ENCODE measurements around the gene SUSD3. TPM values are rescaled to one million over a fixed set of nuclear protein-coding genes. Genes with fewer than 3 reads are reported as not detected.

SUSD3 gene
- total and polyA plus RNA-seq, 9 donors, result 1.7 to 3.9 (median 2.6) TPM

GRCh38 chr9:93020151-93020550 lies 38.4 kb upstream of the SUSD3 start:
- Histone ChIP-seq H3K9me3 (replicated peaks; ENCODE audit: control insufficient read depth, low read depth, low read length) (no peaks in the 10 kb centered on the region), H3K27ac (ENCODE audit: low read length) (no peak overlapping the region), H3K36me3 (ENCODE audit: control insufficient read depth, insufficient read depth, low read length) (peaks cover 13% of the 10 kb centered on the region), H3K27me3 (ENCODE audit: control insufficient read depth, insufficient read depth, low read length) (no peaks in the 10 kb centered on the region), H3K4me3 (ENCODE audit: low read length) (no peak overlapping the region), H3K4me1 (ENCODE audit: control insufficient read depth, insufficient read depth, low read length) (peaks cover 9% of the 10 kb centered on the region)
- no peak for DNase-seq
- 95% methylated on average over 9 of the region's 11 CpGs for WGBS (ENCODE audit: insufficient coverage)

- no peak for DNase-seq
- Histone ChIP-seq H3K4me1 (ENCODE audit: control insufficient read depth, insufficient read depth, low read length) (peaks cover 9% of the 10 kb centered on the region), H3K27me3 (ENCODE audit: control insufficient read depth, insufficient read depth, low read length) (no peaks in the 10 kb centered on the region), H3K9me3 (replicated peaks; ENCODE audit: control insufficient read depth, low read depth, low read length) (no peaks in the 10 kb centered on the region), H3K36me3 (ENCODE audit: control insufficient read depth, insufficient read depth, low read length) (peaks cover 13% of the 10 kb centered on the region), H3K27ac (ENCODE audit: low read length) (no peak overlapping the region), H3K4me3 (ENCODE audit: low read length) (no peak overlapping the region)
- 56% methylated on average over 11 of the region's 27 CpGs for WGBS (ENCODE audit: insufficient coverage)
Measured at GRCh38 chr9:93020771-93021670, 37.5 kb upstream of the SUSD3 start.

- H3K4me3 ChIP-seq (ENCODE audit: low read length), result no peak overlapping the region
- H3K27ac ChIP-seq (ENCODE audit: low read length), result no peak overlapping the region
- WGBS (ENCODE audit: insufficient coverage), result 80% methylated on average over 9 of the region's 9 CpGs
- no peaks in the 10 kb centered on the region for H3K27me3 ChIP-seq (ENCODE audit: control insufficient read depth, insufficient read depth, low read length)
- no peak for DNase-seq
- peaks cover 9% of the 10 kb centered on the region for H3K4me1 ChIP-seq (ENCODE audit: control insufficient read depth, insufficient read depth, low read length)
- H3K9me3 ChIP-seq (replicated peaks; ENCODE audit: control insufficient read depth, low read depth, low read length), result no peaks in the 10 kb centered on the region
- H3K36me3 ChIP-seq (ENCODE audit: control insufficient read depth, insufficient read depth, low read length), result peaks cover 13% of the 10 kb centered on the region
Measured at GRCh38 chr9:93022066-93022465, 36.4 kb upstream of the SUSD3 start.

- H3K36me3 ChIP-seq (ENCODE audit: control insufficient read depth, insufficient read depth, low read length), result peaks cover 10% of the 10 kb centered on the region
- no peaks in the 10 kb centered on the region for H3K9me3 ChIP-seq (replicated peaks; ENCODE audit: control insufficient read depth, low read depth, low read length)
- no peaks in the 10 kb centered on the region for H3K27me3 ChIP-seq (ENCODE audit: control insufficient read depth, insufficient read depth, low read length)
- no peak overlapping the region for H3K27ac ChIP-seq (ENCODE audit: low read length)
- DNase-seq, result no peak
- peaks cover 9% of the 10 kb centered on the region for H3K4me1 ChIP-seq (ENCODE audit: control insufficient read depth, insufficient read depth, low read length)
- WGBS (ENCODE audit: insufficient coverage), result 76% methylated on average over 21 of the region's 23 CpGs
- H3K4me3 ChIP-seq (ENCODE audit: low read length), result no peak overlapping the region
Measured at GRCh38 chr9:93022721-93023520, 35.6 kb upstream of the SUSD3 start.

GRCh38 chr9:93023521-93023815 lies 35.0 kb upstream of the SUSD3 start:
- Histone ChIP-seq H3K36me3 (ENCODE audit: control insufficient read depth, insufficient read depth, low read length) (peaks cover 10% of the 10 kb centered on the region), H3K27me3 (ENCODE audit: control insufficient read depth, insufficient read depth, low read length) (no peaks in the 10 kb centered on the region), H3K4me1 (ENCODE audit: control insufficient read depth, insufficient read depth, low read length) (peaks cover 9% of the 10 kb centered on the region), H3K4me3 (ENCODE audit: low read length) (no peak overlapping the region), H3K9me3 (replicated peaks; ENCODE audit: control insufficient read depth, low read depth, low read length) (no peaks in the 10 kb centered on the region), H3K27ac (ENCODE audit: low read length) (no peak overlapping the region)
- DNase-seq, result no peak
- 87% methylated on average over 4 of the region's 4 CpGs for WGBS (ENCODE audit: insufficient coverage)

GRCh38 chr9:93024646-93024910 lies 33.9 kb upstream of the SUSD3 start:
- Histone ChIP-seq H3K4me1 (ENCODE audit: control insufficient read depth, insufficient read depth, low read length) (peaks cover 9% of the 10 kb centered on the region), H3K27ac (ENCODE audit: low read length) (no peak overlapping the region), H3K9me3 (replicated peaks; ENCODE audit: control insufficient read depth, low read depth, low read length) (no peaks in the 10 kb centered on the region), H3K4me3 (ENCODE audit: low read length) (no peak overlapping the region), H3K36me3 (ENCODE audit: control insufficient read depth, insufficient read depth, low read length) (peaks cover 10% of the 10 kb centered on the region), H3K27me3 (ENCODE audit: control insufficient read depth, insufficient read depth, low read length) (no peaks in the 10 kb centered on the region)
- WGBS (ENCODE audit: insufficient coverage), result 83% methylated on average over 4 of the region's 4 CpGs
- DNase-seq, result no peak

- Histone ChIP-seq H3K4me3 (ENCODE audit: low read length) (no peak overlapping the region), H3K27ac (ENCODE audit: low read length) (no peak overlapping the region), H3K36me3 (ENCODE audit: control insufficient read depth, insufficient read depth, low read length) (peaks cover 13% of the 10 kb centered on the region), H3K27me3 (ENCODE audit: control insufficient read depth, insufficient read depth, low read length) (no peaks in the 10 kb centered on the region), H3K9me3 (replicated peaks; ENCODE audit: control insufficient read depth, low read depth, low read length) (no peaks in the 10 kb centered on the region), H3K4me1 (ENCODE audit: control insufficient read depth, insufficient read depth, low read length) (peaks cover 9% of the 10 kb centered on the region)
- DNase-seq, result no peak
- 81% methylated on average over 10 of the region's 11 CpGs for WGBS (ENCODE audit: insufficient coverage)
Measured at GRCh38 chr9:93024986-93025630, 33.4 kb upstream of the SUSD3 start.

GRCh38 chr9:93025736-93026135 lies 32.8 kb upstream of the SUSD3 start:
- no peak overlapping the region for H3K4me3 ChIP-seq (ENCODE audit: low read length)
- H3K36me3 ChIP-seq (ENCODE audit: control insufficient read depth, insufficient read depth, low read length), result peaks cover 11% of the 10 kb centered on the region
- H3K27me3 ChIP-seq (ENCODE audit: control insufficient read depth, insufficient read depth, low read length), result no peaks in the 10 kb centered on the region
- H3K4me1 ChIP-seq (ENCODE audit: control insufficient read depth, insufficient read depth, low read length), result peaks cover 7% of the 10 kb centered on the region
- no peak overlapping the region for H3K27ac ChIP-seq (ENCODE audit: low read length)
- DNase-seq, result no peak
- WGBS (ENCODE audit: insufficient coverage), result 59% methylated on average over 6 of the region's 8 CpGs
- H3K9me3 ChIP-seq (replicated peaks; ENCODE audit: control insufficient read depth, low read depth, low read length), result no peaks in the 10 kb centered on the region

GRCh38 chr9:93026640-93027039 lies 31.9 kb upstream of the SUSD3 start:
- 85% methylated on average over 4 of the region's 7 CpGs for WGBS (ENCODE audit: insufficient coverage)
- no peak for DNase-seq
- peaks cover 6% of the 10 kb centered on the region for H3K36me3 ChIP-seq (ENCODE audit: control insufficient read depth, insufficient read depth, low read length)
- no peaks in the 10 kb centered on the region for H3K27me3 ChIP-seq (ENCODE audit: control insufficient read depth, insufficient read depth, low read length)
- peaks cover 8% of the 10 kb centered on the region for H3K4me1 ChIP-seq (ENCODE audit: control insufficient read depth, insufficient read depth, low read length)
- H3K4me3 ChIP-seq (ENCODE audit: low read length), result no peak overlapping the region
- no peaks in the 10 kb centered on the region for H3K9me3 ChIP-seq (replicated peaks; ENCODE audit: control insufficient read depth, low read depth, low read length)
- no peak overlapping the region for H3K27ac ChIP-seq (ENCODE audit: low read length)

- 92% methylated on average over 5 of the region's 10 CpGs for WGBS (ENCODE audit: insufficient coverage)
- peaks cover 5% of the 10 kb centered on the region for H3K36me3 ChIP-seq (ENCODE audit: control insufficient read depth, insufficient read depth, low read length)
- no peaks in the 10 kb centered on the region for H3K9me3 ChIP-seq (replicated peaks; ENCODE audit: control insufficient read depth, low read depth, low read length)
- H3K4me1 ChIP-seq (ENCODE audit: control insufficient read depth, insufficient read depth, low read length), result peaks cover 19% of the 10 kb centered on the region
- DNase-seq, result no peak
- H3K27ac ChIP-seq (ENCODE audit: low read length), result no peak overlapping the region
- no peak overlapping the region for H3K4me3 ChIP-seq (ENCODE audit: low read length)
- no peaks in the 10 kb centered on the region for H3K27me3 ChIP-seq (ENCODE audit: control insufficient read depth, insufficient read depth, low read length)
Measured at GRCh38 chr9:93027750-93028149, 30.8 kb upstream of the SUSD3 start.
